NCI-H526 treated with DMSO at 0.1 percent for 48 hours (cell line): Measurements from ENCODE around the gene LCOR.
"Not testable (repeated sequence)": the region's sequence is repeated elsewhere in the genome, so short reads cannot be mapped to it uniquely, and the experiment has no call there.

Experiments
- DNase-seq: peaks from one replicate; lab custom pipeline; 2025; lab: John Stamatoyannopoulos, UW

LCOR gene

DNA sequence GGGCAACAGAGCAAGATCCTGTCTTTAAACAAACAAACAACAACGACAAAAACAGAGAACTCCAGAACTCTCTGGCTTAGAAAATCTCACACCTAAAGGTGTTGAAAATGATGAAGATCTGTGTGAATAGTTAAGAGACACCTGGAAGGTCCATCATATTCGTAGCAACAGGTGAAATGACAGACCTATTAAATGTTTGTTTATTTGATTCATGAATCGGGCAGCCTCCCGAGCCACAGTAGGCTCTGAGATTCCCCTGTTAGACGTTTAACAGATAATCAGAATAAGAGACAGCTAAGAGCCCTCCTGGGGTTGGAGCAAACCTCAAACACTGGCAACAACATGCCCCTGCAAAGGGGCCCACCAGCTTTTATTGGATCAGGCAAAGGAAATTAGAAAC lies 103.7 kb downstream of the LCOR start:
- no peak for DNase-seq

DNA sequence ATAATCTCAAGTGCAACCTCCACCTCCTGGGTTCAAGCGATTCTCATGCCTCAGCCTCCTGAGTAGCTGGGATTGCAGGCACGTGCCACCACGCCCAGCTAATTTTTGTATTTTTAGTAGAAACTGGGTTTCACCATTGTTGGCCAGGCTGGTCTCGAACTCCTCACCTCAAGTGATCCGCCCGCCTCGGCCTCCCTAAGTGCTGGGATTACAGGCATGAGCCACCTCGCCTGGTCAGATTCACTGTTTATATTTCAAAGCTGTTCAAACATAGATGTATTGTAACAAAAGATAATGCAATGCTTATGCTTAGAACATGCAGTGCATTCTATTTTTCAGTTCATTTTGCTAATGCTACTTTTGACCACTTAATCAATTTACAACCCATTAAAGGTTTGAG lies 111.1 kb downstream of the LCOR start:
- not testable (repeated sequence) for DNase-seq

DNA sequence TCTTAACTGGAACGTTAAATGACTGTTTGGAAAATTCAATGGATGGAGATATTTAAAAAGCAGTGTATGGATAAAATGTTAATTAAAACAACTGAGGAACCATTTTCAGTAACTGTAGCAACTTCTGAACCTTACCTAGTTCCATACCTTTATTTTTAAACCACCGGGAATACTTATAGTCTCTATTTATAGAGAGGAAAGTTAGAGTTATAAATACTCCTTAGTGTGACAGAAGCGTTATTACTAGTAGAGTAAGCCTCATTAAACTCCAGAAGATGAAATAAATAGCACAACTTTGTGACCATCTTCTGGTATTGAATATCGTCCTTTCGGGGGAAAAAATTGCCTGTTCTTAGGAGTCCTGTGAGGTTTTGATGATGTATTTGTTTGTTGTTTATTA lies 114.9 kb downstream of the LCOR start:
- DNase-seq = no peak

DNA sequence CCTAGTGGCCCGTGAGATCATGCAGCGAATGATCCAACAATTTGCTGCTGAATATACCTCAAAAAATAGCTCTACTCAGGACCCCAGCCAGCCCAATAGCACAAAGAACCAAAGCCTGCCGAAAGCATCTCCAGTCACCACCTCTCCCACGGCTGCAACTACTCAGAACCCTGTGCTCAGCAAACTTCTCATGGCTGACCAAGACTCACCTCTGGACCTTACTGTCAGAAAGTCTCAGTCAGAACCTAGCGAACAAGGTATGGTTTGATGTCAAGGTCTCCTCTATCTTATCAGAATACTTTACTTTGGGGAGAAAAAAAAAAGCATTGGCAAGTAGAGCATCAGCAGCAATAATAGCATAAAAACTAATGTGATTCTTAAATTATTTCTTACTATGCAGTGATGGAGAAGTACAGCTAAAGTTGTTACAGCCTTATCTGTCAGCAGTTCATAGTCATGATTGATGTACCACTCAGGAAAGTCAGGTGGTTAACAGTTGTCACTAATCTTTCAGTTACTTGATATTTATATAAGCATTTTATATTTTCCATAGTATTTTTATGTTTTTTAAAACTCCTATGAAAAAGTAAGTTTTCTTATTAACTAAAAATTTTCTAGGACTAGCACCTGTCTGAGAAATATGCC lies 117.1 kb downstream of the LCOR start:
- DNase-seq = no peak

DNA sequence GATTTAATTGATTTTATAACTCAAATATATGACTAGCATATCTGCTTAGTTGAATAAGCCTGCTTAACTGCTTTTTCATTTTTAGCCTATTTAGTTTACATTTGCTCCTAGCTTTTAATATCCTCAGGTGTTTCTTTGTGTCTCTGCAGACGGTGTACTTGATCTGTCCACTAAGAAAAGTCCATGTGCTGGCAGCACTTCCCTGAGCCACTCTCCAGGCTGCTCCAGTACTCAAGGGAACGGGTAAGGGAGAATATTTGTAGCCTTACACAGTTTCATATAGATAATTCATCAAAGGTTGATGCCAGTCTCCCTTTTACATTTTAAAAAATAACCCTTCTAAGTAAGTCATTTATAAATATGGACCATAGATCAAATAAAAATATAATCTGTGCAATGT lies 119.9 kb downstream of the LCOR start:
- DNase-seq = no peak

DNA sequence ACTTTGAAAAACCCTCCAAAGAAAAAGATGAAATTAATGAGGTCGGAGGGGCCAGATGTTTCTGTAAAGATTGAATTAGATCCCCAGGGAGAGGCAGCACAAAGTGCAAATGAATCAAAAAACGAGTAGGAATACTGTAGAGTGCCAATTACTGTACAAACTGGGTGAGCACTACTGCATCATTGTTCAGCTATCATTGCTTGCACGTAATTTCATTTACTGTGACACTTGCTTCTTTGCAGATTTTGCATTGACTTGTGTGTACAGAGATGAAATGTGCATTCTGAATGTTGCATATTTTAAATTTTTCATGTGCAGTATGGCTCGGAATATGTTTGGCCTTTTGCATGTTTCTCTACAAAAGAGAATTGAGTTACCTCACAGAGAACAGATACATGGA lies 123.7 kb downstream of the LCOR start:
- DNase-seq = no peak

DNA sequence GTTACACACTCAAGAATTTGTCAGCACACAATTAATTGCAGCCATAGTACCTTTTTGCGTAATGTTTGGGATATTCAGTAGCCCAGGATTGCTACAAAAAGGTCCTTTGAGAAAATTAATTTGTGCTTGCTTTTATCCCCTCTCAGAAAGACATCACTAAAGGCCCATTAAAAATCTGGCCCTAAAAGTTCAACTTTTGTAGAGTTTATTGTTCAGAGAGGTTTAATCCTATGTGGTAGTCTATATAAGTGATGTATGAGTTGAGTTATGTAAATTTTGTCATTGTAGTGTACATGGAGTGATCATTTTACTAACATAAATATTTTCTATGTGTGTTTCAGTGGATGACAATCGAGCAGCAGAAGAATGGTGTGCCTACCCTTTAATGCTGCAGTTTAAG lies 126.0 kb downstream of the LCOR start:
- DNase-seq = no peak

DNA sequence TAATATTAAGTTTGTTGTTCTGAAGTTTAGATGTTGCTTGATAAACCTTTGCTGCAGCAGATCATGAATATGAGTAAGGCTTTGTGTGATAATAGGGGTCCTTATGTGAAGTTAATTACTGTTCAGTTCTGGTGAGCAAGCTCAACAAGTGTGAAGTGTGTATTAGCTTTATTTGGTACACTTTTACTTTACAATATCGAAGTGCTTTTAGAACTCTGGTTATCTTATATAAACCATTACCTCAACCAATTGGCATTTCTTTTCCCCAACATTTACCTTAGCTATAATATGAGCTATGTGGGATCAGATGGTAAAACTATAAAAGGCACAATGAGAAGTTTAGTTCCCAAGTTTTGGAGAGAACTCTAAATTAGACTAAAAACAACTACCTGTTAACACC lies 127.6 kb downstream of the LCOR start:
- DNase-seq = no peak

DNA sequence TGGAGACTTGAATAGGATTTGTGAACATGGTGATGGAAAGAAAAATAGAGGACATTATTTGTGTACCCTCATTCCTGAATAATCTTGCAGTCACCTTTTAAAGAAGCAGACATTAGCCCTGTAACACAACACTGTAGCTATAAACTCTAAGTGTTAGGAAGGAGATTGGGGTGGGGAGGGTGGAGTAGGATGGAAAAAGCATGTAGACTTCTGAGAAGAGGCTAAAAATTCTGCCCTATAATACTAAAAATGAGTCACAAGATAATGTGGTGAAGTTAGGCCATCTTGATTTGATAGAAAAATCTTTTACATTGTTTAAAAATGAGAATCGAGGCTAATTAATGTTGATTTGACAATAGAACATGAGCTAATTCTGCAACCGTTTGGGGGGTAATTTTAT lies 128.8 kb downstream of the LCOR start:
- no peak for DNase-seq

DNA sequence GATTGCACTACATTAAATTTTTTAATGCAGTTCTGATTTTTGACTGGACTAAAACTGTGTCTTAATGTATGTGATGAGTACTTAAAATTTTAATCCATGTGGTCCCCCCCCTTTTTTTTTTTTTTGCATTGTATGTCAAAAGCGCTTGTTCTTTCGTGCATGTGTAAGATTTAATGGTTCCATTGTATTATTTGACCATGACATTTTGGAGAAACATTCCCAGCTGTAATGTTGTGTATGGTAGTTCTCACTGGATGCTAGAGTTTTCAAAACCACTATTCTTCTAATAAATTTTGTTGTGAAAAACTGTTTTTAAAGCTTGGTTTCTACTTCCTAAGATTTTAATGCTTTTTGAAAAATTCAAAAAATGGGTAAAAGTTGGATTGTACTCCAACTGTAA lies 132.0 kb downstream of the LCOR start:
- DNase-seq = no peak

DNA sequence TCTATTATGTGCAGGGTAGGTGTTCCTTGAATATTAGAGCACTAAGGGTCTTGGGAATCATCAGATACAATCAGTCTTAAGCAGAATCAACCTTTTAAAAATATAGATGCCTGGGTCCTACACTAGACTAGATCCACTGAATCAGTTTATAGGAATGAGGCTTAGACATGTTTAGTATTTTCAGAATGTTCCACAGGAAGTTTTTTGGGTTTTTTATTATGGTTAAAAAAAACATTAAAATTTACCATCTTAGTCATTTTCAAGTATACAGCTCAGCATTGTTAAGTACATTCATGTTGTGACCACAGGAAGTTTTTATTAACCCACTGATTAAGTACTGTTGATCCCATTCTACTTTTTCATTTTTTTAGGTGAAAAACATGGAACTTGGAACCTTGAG lies 135.7 kb downstream of the LCOR start:
- no peak for DNase-seq

DNA sequence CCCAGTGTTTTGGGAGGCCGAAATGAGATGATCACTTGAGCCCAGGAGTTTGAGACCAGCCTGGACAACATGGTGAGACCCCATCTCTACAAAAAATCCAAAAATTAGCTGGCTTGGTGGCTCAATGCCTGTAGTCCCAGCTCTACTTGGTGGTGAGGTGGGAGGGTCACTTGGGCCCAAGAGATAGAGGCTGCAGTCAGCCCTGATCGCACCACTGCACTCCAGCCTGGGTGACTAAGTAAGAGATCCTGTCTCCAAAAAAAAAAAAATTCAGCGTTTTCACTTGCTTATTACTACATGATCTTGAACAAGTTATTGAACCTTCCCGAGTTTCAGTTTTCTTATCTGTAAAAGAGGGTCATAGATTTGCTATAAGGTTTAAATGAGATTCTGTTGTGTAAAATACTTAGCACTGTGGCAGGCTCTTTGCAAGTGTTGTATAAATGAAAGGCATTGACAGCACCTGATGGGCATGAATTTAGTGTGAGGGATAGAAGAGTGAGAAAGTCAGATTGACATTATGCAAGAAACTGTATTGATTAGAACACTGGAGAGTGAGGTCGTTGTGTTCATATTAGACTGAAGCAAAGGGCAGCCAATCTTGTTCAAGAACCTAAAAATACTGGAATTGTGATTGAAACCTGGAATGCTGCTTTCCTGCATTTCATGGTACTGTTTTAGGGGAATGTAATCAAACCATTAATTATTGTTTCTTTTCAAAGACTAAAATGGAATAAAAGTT lies 136.8 kb downstream of the LCOR start:
- DNase-seq = no peak

DNA sequence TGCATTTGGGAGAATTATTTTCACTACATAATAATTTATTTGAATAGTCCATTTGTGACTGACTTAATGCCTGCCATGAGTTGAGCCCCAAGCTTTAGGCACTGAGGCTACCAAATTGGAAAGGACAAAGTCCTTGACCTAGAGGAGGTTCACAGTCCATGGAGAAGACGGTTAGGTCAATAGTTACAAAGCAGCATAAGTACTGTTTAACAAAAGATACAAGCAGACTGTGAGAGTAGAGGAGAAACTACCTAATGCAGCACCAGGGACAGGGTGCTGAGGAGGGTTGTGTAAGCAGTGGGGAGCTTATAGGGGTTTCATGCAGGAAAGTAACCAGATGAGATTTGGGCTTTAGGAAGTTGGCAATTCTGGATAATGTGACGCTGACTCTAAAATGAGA lies 139.2 kb downstream of the LCOR start:
- DNase-seq = no peak

DNA sequence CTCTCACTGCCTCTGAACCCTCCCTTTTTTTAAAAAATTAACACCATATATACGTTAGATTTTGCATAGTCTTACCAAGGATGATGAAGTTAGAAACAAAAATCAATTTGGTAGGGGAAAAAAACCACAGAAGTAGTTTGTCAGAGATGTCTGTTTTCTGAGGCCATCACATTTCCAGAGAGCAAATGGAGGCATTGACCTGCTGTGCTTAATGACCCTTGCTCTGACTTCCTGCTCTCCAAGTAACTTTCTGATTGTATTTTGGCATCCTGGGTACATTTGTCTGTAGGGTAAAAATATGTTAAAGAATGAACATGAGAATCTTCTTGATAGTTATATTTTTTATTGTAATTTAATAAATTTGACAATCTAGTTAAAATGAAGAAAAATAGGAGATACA lies 140.2 kb downstream of the LCOR start:
- DNase-seq = no peak

DNA sequence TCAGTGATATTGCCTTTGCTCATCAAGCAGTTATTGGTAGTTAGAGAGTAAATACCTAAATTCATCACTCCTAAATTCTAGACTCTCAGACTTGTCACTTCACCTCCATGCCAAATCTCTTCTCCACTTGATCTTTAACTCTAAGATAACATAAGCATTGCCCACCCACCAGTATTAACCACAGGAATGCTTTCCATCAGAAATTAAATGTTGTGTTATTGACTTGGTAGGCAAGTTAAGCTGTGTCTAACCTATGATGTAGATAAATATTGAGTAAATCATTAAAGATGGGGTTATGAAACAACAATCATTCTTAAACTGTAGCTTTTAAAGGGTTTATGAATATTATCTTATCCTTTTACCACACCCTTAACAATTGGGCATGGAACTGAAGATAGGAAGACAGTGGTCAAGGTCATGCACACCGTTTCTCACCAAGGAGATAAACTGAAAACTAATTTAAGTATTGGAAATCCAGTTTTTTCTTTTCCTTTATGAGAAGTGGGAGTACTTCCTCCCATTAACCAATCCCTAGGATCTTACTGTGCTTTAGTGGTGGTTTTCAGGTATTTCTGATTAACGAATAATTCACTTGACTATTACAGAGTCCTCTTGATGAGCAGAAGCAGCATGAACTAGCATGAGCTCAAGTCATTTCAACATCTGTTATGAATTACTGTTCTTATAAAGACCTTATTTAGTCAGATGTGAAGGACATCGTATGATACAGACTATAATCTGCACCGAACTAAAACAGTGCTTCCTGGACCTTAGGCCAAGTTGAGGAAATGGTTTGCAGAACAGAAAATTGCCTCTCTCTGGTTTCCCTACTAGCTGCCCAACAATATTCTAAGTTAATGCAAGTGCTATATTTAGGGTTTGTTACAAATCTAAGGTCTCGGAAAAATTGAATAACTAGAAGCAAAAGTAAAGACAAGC lies 142.0 kb downstream of the LCOR start:
- DNase-seq = no peak

DNA sequence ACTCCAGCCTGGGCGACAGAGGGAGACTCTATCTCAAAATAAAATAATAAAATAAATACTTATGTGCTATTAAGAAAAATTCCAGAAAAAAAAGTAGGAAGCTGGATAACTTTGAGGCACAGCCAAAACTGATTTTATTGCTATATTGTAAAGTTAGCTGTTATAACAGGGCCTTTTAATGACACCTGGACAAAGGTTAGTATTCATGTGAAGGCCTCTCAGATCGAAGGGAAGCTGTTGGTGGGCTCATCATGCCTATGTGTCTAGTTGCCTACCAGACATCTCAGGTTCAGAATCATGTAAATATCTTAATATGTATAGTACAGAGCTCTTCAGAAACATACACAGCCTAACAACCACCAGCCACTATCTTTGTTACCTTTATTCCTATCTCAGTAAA lies 143.0 kb downstream of the LCOR start:
- no peak for DNase-seq

DNA sequence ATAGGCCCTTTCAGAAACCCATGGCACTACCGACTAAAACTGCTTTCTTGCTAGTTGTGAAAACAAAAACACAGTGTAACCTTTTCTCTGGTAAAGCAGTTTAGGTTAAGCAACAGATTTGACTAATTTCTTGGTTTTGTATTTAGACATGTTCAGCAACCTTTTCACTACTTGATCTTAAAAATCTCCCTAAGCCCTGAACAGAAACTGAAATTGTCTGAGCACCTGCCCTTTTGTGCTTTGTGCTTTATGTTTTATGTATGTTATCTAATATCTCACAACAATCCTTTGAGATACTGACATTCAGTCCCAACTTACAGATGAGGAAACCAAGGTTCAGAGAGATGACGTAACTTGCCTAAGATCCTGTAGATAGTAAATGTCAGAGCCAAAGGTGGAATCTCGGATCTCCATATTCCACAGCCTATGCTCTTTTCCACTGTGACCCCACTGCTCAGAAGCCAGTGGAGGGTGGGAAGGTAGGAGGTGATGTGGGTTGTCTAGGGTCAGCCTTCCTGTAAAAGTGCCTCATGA lies 146.6 kb downstream of the LCOR start:
- no peak for DNase-seq

DNA sequence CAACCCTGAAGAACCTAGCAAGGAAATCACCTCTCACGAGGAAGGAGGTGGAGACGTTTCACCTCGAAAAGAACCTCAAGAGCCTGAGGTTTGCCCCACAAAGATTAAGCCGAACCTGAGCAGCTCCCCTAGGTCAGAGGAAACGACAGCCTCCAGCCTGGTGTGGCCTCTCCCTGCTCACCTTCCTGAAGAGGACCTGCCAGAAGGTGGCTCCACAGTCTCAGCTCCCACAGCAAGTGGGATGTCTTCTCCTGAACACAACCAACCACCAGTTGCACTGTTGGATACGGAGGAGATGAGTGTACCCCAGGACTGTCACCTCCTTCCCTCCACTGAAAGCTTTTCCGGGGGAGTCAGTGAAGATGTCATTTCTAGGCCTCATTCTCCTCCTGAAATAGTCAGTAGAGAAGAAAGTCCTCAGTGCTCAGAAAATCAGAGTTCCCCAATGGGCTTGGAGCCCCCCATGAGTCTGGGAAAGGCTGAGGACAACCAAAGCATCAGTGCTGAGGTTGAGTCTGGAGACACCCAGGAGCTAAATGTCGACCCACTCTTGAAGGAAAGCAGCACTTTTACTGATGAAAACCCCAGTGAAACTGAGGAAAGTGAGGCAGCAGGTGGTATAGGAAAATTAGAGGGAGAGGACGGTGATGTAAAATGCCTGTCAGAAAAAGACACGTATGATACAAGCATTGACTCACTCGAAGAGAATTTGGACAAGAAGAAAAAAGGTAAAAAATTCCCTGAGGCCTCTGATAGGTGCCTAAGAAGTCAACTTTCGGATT lies 150.2 kb downstream of the LCOR start:
- DNase-seq = no peak

DNA sequence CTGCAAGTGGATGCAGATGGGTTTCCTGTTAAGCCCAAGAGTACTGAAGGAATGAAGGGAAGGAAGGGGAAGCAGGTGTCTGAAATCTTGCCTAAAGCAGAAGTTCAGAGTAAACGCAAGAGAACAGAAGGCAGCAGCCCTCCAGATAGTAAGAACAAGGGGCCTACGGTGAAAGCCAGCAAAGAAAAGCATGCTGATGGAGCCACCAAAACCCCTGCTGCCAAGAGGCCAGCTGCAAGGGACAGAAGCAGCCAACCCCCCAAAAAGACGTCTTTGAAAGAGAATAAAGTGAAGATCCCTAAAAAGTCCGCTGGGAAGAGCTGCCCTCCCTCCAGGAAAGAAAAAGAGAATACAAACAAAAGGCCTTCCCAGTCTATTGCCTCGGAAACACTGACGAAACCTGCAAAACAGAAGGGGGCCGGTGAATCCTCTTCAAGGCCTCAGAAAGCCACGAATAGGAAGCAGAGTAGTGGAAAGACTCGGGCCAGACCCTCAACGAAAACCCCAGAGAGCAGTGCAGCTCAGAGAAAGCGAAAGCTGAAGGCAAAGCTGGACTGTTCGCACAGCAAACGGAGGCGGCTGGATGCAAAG lies 152.5 kb downstream of the LCOR start:
- no peak for DNase-seq

DNA sequence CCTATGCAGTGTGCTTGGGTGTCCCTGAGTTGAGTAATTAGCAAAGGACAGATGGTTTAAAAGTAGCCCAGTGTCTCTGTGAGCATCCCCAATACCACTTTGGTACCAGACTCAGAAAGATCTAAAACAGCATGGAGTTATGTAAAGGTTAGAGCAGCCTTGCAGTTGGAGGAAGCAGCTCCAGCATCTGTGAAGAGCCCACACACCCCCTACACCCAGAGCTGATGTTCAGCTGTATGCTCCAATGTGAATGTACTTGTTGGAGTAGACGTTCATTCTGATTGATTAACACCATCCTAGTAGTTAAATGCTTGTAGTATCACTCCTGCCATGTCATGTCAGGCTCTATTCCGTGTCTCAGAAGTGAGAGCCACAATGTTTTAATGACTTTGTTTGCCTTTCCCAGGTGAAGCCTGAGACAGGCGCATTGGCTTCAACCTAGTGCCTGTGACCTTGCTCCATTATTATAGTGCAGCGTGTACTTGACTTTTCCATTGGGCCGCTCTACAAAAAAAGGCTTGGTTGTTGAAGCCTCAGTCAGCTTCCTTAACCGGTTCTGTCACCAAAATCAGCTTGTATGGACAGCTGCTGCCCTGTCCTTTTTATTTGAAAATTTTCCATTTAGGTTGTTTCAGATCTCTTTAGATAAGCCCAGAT lies 154.2 kb downstream of the LCOR start:
- peak; percentile 41 for DNase-seq
